HG02884 (cell line): Measurements from ENCODE around the gene CASKIN1.

Experiments used
- ATAC-seq: cut with Tn5 transposase; IDR thresholded peaks from one replicate; pipeline ENCODE4 v1.9.1; 2021; ENCODE audit warnings: mild to moderate bottlenecking, moderate library complexity; ENCODE audit not compliant: unreplicated experiment

CASKIN1 gene

GRCh38 chr16:2232094-2232990 is 35.9 kb upstream of the CASKIN1 start:
- ATAC-seq: no peak

- ATAC-seq: no peak
These were observed 34.9 kb upstream of the CASKIN1 start for GRCh38 chr16:2231016-2231931.

GRCh38 chr16:2230376-2230775 is 34.0 kb upstream of the CASKIN1 start:
- ATAC-seq: no peak

GRCh38 chr16:2229632-2230250 is 33.3 kb upstream of the CASKIN1 start:
- ATAC-seq: no peak

DNA sequence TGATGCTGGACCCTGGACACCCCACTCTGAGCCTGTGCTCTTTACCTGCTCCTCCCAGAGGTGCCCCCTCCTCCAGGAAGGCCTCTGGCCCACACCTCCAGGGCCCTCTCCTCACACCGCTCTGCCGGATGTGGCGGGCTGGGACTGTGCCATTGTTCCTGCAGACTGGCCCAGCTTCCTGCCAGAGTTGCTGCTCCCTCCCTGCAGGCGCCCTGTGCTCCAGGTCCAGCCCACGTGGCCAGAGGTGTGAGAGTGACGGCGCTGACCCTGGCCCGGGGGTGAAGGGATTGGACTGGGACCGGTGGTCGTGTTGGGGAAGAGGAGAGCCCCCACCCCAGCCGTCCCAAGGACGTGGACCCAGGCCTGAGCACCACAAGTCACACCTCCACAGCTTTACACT is 32.7 kb upstream of the CASKIN1 start:
- ATAC-seq: no peak

GRCh38 chr16:2228161-2228824 is 31.9 kb upstream of the CASKIN1 start:
- no peak for ATAC-seq

DNA sequence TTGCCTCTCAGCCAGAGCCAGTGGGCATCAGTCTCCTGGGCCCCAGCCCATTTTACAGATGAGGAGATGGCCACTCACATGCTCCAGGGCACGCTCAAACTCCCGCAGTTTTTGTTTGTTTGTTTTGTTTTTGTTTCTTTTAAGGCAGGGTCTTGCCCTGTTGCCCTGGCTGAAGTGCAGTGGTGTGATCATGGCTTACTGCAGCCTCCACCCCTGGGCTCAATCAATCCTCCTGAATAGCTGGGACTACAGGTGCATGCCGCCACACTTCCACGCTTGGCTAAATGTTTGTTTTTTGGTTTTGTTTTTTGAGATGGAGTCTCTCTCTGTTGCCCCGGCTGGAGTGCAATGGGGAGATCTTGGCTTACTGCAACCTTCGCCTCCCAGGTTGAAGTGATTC is 30.5 kb upstream of the CASKIN1 start:
- ATAC-seq: no peak

DNA sequence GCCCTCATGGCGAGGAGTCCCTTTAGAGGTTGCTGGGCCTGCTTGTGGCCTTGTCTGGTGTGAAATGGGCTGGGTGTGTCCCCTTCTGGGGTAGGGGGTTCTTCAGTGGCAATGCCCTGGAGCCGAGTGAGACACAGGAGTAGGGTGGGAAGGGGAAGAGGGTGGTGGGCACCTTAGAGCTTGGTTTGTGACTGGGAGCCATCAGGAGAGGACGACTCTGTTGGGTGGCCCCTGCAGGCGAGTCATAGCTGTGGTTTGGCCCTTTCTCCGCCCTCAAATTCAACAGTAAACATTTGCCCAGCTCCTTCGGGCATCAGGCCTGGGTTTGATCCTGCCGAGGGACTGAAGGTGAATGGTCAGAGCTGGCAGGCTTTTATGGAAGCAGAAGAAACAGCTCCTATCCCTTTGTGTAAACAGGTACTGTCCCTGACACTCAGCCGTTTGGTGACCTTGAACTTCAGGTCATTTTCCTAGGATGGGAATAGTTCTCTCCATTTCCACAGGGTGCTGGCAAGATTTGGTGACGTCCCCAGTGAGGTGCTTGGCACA is 29.9 kb upstream of the CASKIN1 start:
- no peak for ATAC-seq

- peak; percentile 20 for ATAC-seq
These were observed 27.6 kb upstream of the CASKIN1 start for GRCh38 chr16:2223942-2224486.

DNA sequence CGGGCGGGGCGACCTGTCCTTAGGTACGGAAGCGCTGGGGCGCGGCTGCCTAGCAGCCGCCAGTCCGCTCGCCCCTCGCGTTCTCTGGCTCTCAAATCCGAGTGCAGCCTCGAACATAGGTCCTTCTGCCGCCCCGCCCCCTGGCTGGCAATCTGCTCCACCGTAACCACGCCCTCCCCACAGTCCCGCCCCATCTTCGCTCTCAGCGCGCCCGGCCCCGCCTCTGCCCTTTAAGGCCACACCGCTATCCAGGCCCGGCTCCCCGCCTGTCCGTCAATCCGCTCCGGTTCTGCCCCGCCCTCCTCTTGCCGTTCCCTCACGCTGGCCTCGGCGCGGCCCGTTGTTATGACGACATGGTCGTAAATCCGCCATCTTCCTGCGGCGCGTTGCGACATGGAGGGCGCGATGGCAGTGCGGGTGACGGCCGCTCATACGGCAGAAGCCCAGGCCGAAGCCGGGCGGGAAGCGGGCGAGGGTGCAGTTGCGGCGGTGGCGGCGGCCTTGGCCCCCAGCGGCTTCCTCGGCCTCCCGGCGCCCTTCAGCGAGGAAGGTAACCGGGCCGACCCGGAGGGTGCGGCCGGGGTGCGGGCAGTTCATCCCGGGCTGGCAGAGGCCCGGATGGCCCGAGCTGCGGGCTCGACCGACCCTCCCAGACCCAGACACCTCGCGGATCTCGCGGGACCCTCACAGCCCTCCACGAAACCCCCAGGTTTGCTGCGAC is 27.0 kb upstream of the CASKIN1 start, which contains the start of gene E4F1:
Gene E4F1 (plus strand): TSS at position 371 of the 721 bp plus-strand sequence. CDS start 23 bp downstream, at position 394.
- ATAC-seq: peak; percentile 91

DNA sequence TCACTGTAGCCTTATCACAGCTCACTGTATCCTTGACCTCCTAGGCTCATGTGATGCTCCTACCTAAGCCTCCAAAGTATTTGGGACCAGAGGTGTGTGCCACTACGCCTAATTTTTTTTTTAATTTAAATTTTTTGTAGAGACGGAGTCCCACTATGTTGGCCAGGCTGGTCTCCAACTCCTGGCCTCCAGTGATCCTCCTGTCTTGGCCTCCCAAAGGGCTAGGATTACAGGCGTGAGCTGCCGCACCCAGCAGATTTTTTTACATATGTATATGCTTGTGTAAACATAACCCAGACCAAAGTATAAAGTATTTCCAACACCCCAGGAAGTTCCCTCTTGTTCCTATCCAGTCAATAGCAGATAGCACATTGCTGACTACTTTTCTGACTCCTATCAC is 19.9 kb upstream of the CASKIN1 start:
- ATAC-seq: no peak

DNA sequence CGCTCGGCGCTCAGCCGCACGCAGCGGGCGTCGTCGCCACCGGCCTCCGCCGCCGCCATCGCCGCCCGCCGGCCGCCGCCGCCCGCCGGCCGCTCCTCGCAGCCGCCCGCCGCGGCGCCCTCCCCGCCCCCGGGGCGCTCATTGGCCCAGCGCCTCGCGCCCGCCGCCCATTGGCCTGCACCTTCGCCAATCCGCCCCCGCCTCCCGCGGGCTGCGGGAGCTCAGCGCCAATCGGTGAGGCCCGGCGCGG is 18.2 kb upstream of the CASKIN1 start, which contains the start of gene PGP:
Gene PGP (minus strand): TSS at position 122 of the 250 bp plus-strand sequence. CDS start 63 bp downstream, at position 59.
- ATAC-seq: no peak

GRCh38 chr16:2213817-2214718 is 17.7 kb upstream of the CASKIN1 start:
- ATAC-seq: peak; percentile 12

GRCh38 chr16:2212362-2213324 is 16.2 kb upstream of the CASKIN1 start:
- no peak for ATAC-seq

GRCh38 chr16:2211923-2212347 is 15.5 kb upstream of the CASKIN1 start:
- ATAC-seq: no peak

- ATAC-seq: no peak
These were observed 14.3 kb upstream of the CASKIN1 start, which contains the start of gene BRICD5 for GRCh38 chr16:2210386-2211365. Gene BRICD5, minus strand, starts transcription at chr16:2210863. Its CDS starts 30 bp downstream, at chr16:2210833.
